KBM-7 (cell line): ENCODE data around the gene UGT1A9.
A peak's percentile ranks its signal among the peaks of the same experiment; 100 is the strongest.

Source experiments
- DNase-seq: peaks from one replicate; pipeline ENCODE4 v3.0.0-alpha.2; 2015
- in situ Hi-C: fragments of 300-500 bp; cut with MboI; formaldehyde crosslinking; loops from 2 replicates; pipeline ENCODE4 v1.14.3; 2020; ENCODE audit warnings: low sequenced_read_pairs, low pct_unique_long_range_greater_than_20kb, mixed read lengths

Gene UGT1A9

DNA sequence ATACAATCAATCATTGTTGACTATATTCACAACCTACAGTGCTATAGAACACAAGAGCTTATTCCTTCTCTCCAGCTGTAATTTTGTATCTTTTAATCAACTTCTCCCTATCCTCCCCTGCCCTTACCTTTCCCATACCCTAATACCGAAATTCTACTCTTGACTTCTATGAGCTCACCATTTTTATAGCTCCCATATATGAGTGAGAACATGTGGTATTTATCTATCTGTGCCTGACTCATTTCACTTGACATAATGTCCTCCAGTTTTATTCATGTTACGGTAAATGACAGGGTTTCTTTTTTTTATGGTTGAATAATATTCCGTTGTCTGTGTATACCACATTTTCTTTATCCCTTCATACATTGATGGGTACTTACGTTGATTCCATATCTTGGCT is 109.1 kb downstream of the UGT1A9 start:
- in situ Hi-C loops = no loop called here
- no peak for DNase-seq

DNA sequence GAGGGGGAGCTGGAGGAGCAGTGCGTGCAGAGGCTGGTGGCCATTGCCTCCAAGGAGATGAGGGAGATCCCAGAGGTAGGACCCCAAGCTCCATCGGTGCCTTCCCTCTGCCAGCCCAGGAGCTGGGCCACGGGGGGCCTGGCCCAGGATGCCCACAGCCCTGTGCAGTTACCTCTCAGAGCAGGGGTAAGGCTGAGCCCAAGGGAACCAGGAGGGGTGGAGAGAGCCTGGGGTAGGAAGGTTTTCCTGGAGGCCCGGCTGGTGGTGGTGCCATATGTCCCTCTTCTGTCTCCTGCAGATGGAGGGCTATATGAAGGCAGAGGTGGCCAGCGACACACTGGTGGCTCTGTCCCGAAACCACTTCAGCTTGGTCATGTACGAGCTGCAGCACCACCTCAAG is 117.9 kb downstream of the UGT1A9 start:
- no peak for DNase-seq
- in situ Hi-C loops = no loop called here

DNA sequence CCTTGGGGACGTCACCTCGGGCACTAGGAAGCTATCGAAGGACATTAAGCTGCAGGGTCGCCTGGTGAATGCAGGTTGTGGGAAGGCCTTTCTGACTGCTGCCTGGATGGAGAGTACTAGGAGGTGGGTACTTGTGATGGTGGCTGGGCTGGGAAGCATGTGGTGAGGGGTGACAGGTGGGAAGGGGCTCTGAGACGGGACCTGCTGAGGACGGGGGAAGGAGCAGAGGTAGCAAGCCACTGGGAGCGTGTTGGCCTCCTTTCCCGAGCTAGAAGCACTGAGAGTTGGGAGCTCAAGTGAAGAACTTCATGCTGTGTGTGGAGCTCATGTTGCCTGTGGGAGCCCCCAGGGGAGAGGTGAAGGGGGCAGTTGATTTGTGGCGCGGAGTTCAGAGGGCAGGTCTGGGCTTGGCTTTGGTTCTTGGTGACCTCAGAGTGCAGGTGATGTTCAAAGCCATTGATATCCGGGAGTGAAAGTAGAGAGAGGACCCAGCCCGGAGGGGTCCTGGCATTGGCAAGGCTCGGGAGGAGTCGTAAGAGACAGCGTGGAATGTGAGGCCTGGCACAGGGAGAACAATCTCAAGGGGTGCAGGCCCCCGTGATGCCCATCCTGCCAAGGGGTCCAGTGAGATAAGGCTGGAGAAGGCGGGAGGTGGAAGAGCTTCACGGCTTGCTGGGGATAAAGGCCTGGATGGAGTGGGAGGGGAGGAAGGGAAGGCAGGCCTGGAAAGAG is 119.6 kb downstream of the UGT1A9 start:
- in situ Hi-C loops = no loop called here
- DNase-seq = no peak

DNA sequence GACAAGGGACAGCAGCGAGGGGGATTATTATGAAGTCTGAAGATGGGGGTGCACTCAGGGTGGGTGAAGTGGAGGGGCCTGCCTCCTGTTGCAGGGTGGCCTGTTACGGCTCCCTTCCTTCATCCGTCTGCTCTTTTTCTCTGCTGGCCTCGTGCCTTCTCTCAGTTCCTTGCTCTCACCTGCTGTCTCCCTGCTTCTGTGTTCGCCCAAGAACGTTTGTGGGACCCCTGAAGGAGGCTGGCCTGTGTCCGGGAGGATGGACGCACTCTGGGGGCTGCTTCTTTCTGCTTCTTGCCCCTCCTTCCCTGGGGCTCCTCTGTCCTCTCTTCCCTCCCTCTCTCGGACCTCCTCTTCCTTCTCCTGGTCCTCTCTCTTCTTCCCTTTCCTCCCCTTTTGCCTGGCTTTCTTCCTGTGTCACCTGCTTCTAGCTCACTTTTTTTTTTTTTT is 120.2 kb downstream of the UGT1A9 start:
- no peak for DNase-seq
- in situ Hi-C loops = no loop called here

- in situ Hi-C loops = no loop called here
- no peak for DNase-seq
Observed at GRCh38 chr2:233792720-233793119, 121.0 kb downstream of the UGT1A9 start.

- in situ Hi-C loops = no loop called here
- DNase-seq = no peak
Observed at GRCh38 chr2:233793465-233794127, 121.9 kb downstream of the UGT1A9 start.

DNA sequence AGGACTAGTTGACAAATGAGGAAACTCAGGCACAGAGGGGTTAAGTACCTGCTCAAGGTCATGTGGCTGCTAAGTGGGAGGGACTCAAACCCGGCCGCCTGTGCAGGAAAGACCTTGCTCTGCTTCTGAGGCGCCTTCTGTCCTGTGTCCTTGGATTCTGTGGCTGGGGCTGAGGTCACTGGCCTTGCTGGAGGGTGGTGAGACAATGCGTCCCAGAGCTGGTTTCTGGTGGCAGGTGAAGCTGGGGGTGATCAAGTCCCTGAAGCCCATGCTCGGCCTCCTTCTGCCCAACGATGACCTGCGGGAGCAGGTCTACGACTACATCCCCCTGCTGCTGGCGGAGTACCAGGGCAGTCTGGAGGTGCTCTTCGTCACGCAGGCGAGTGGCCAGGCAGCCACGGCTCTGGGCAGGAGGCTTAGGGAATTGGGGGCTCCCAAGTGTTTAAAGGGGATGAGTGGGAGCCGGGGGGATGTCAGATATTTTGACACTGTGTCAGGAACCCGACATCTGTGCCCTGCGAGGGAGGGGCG is 122.5 kb downstream of the UGT1A9 start:
- in situ Hi-C loops = no loop called here
- DNase-seq = no peak

DNA sequence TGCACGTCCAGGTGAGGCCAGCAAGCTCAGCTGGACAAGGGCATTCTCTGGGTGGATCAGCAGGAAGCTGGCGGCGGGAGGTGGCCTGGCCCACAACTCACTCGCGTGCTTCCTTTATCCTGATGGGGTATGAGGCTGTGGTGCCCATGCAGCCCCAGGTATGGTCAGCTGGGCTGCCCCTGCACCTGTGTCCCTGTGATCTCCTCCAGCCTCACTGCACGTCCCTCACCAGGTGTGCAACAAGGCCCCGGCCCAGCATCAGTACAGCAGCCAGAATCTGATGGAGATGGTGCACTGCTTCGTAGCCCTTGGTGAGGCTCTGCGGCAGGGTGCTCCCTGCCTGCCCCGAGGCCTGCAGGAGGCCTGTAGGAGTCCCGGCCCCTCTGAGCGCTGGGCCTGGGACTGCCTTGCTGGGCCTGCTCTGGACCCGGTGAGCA is 124.1 kb downstream of the UGT1A9 start:
- in situ Hi-C loops = no loop called here
- no peak for DNase-seq

GRCh38 chr2:233796254-233796653 is 124.6 kb downstream of the UGT1A9 start:
- in situ Hi-C loops = no loop called here
- DNase-seq = no peak

- DNase-seq = no peak
- in situ Hi-C loops = no loop called here
Observed at GRCh38 chr2:233798335-233799086, 126.8 kb downstream of the UGT1A9 start.

GRCh38 chr2:233799087-233799665 is 127.5 kb downstream of the UGT1A9 start:
- in situ Hi-C loops = no loop called here
- DNase-seq = no peak

GRCh38 chr2:233799716-233800115 is 128.0 kb downstream of the UGT1A9 start:
- DNase-seq = no peak
- in situ Hi-C loops = no loop called here

- in situ Hi-C loops = no loop called here
Observed at GRCh38 chr2:233800208-233800607, 128.5 kb downstream of the UGT1A9 start.

DNA sequence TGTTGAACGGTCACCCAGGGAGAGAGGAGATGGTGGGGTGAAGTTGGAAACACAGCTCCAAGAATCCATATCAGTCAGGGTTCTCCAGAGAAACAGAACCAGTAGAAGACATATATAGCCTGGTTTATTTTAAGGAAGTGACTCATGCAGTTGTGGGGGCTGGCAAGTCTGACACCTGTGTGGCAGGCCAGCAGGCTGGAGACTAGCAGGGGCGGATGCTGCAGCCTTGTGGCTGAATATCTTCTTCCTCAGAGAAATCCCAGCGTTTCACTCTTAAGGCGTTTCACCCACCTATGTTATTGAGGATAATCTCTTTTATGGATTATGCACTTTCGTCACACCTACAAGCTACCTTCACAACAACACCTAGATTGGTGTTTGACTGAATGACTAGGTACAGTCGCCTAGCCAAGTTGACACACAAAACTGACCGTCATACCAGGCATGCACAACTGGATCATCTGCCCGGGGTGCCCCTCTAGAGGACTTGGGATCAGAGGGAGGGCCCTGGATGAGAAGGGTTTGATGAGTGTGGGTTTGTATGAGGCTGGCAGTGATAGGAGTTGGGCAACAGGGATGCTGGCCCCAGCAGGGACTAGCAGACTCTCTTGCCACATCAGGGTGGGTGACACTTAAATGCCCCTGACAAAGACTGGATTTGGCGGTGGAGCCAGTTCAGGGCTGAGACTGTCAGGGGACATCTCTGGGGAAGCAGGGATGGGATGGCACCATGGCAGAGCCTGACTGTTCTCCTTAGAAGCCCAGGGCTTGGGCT is 129.8 kb downstream of the UGT1A9 start:
- in situ Hi-C loops = no loop called here
- DNase-seq = peak; percentile 11

More at GRCh38 chr2:233800208-233800607, 128.5 kb downstream of the UGT1A9 start:
- no peak for DNase-seq

DNA sequence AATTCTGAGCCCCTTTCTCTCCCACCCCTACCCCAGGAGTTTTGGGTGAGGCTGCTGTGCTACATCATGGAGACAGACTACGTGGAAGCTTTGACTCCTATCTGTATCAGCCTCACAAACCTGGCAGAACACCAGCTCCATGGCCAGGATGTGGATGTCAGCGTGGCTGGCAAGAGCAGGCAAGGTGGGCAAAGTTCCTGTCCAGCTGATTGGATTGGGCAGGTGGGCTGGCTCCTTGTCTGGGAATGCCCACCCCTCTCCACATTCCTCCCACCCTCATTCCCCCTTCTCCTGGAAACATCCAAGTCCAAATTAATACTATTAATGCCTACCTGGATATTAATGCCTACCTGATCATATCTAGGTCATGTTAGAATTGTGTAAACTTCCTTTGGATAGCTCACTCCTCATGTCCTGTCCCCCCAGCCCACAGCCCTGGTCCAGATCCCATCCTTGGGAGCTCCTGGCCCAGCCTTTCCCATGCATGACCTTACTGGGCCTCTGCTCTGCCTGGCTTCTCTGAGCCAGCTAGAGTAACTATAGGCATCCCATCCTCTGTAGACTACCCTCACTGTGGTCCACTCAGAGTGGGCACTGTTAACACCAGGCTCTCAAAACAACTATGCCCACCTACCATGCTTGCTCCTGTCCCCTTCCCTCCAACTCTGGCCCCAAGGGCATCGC is 130.6 kb downstream of the UGT1A9 start:
- in situ Hi-C loops = no loop called here
- no peak for DNase-seq

DNA sequence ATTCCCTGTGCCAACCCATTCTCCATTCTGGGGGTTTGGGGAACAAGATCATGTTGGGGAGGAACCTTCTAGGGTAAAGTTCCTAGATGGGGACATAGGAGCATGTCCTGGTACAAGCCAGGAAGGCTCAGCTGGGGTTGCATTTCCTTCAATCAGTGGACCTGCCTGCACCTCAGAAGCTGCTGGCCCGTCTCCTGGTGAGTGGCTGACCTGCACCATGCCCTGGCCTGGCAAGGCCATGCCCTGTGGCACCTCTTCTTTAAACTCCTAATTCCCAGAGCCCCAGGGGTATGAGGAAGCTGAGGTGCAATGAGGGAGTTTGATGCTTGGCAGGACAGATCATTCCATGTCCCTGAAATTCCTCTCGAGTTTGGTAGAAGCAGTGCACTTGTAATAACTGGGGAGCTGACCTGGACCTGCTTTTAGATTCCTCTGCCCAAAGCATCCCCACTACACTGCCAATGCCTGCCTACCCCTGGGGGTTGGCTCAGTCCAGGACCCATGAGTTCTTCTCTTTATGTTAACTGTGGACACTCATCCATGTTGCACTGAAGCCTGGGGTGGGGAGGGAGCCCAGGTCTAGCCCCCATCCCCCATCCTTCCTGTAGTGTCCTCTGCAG is 131.7 kb downstream of the UGT1A9 start:
- no peak for DNase-seq
- in situ Hi-C loops = no loop called here

- DNase-seq = no peak
- in situ Hi-C loops = no loop called here
Observed at GRCh38 chr2:233803994-233804393, 132.3 kb downstream of the UGT1A9 start.
